ENCODE data around the gene FITM1.

FITM1 gene, protein sequence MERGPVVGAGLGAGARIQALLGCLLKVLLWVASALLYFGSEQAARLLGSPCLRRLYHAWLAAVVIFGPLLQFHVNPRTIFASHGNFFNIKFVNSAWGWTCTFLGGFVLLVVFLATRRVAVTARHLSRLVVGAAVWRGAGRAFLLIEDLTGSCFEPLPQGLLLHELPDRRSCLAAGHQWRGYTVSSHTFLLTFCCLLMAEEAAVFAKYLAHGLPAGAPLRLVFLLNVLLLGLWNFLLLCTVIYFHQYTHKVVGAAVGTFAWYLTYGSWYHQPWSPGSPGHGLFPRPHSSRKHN

GRCh38 chr14:24130380-24130716 lies at the start of gene FITM1:
Gene FITM1 (plus strand): TSS chr14:24130659. CDS start chr14:24131564, 905 bp downstream.
- no peak for DNase-seq

- peak; percentile 69 for DNase-seq
These were observed 49.3 kb upstream of the FITM1 start for GRCh38 chr14:24080888-24081738.

DNA sequence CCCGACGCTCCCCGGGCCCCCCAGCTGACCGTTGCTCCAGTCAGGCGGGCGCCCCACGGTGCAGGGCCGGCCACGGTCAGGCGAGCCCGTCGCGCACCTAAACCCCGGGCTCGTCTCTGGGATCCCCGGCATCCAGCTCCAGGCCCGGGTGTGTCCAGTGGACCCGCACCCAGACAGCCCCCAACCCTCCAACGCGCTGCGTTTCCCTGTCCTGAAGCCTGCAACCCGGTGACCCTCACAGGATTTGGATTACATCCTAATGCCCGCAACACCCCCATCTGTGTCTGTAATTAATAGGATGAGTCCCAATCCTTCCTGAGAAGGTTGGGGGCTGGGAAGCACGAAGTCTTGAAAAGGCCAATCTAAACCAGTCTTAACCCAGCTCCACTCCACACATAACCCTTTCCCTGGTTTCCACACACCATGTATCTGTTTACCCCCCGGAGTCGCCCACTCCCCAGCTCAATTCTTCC lies 48.7 kb upstream of the FITM1 start:
- no peak for DNase-seq

DNA sequence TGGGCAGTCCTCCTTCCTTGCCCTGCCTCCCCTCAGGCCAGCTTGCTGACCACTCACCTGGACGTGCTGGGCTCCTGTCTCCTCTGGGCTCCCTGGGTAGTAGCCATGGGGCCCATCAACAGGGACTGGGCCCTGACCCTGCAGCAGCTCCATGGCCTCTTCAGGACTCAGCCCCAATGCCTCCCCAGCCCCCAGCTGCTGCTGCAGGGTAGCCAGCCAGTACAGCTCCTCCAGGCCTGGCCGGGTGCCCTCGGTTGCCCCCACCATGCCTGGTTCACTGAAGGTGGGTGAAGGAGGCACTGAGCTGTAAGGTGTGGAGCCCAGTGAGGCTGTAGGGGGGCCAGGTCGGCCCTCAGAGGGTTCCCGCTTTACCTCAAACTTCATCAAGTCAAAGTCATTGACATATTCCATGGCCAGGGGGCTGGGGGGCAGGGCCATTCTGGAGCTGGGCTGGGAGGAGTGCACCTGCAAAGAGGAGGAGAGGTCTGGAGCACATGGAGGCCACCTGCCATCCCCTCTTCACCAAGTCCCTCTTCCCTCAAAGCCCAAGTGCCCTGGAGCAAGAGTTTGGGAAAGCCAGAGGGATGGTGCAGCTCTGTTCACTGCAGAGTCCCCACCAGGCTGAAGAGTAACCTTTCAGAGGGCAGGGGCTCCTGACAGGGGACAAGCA lies 47.9 kb upstream of the FITM1 start:
- DNase-seq, result no peak

DNA sequence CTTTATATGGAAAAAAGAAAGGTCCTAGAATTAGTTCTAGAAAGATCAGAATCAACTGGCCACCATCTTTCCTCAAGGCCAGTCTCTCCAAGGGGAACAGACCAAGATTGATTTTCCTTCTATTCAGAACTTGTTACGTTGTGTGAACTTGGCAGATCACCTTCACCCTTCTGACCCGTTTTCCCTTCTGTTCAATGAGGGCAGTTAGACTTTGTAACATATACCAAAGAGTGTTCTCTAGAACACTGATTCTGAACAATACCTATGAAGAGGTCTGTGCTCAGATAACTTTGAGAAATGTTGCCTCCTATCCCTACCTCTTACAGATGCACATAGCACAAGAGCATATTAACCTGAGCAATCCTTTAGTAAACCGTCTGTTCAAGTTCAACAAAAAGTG lies 47.0 kb upstream of the FITM1 start:
- no peak for DNase-seq

DNA sequence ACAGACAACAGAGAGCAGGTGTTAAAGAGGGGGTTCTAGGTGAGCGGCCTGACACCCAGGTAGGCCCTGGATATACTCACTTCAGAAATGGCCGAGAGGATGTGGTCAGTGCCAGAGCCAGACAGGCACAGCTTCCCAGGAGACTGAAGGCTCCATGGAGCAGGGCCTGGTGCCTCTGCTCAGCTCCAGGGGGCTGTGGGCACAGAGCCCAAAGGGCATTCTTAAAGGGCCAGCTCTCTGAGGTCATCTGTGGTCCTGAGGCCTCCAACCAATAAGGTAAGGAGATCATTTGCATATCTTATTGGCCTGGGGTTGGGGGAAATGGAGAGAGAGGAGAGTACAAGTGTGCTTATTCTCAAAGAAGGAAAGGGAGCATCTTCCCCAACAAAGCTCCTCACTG lies 46.0 kb upstream of the FITM1 start:
- no peak for DNase-seq

DNA sequence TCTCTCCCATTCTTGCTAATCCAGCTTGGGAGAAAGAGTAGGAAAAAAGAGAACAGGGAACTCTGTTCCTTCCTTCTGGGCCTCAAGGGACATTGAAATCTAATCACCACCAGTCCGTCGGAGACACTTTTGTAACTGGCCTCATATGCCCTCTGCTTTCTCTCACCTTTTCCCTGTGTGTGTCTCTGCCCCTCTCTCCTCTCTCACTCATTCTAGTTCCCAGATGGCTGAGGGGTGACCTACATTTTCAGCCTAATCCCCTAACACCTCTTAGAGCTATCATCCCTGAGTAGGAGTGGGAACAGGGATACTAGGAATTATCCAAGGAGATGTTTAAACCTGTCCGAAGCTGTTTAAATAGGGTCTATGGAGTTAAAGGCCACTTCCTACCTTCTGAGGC lies 45.2 kb upstream of the FITM1 start:
- DNase-seq, result no peak

DNA sequence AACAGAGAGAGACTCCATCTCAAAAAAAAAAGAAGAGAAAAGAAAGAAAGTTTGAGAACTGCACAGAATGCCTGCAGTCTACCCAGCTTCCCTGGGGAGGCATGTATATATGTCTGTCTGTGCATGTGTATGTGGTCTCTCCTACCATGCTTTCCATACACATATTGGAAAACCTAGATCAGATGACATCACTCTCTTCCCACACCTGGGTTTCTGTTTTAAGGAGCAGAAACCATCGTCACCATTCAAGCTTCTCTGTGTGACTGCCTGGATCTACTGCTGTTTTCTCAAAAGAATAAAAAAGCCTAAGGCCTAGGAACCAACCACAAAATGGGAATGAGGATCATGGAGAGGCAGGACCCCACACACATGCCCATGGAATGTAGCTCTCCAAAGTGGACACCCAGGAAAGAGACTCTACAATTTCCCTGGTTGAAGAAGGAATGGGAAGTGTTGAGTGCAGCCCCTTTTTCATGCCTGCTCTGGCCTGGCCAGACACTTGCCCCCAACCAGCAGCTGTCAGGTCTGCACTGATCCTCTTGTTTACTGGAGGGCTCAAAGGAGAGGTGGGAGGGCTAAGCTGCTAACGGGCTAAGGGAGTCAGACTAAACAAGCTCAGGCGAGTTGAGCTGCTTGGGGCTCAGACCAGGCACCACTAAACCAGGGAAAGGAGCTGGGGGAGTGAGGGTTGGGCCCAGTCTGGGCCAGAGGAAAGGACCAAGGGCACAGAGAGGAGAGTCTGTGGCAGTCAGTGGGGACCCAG lies 44.1 kb upstream of the FITM1 start:
- no peak for DNase-seq

GRCh38 chr14:24087004-24087403 lies 43.5 kb upstream of the FITM1 start:
- no peak for DNase-seq

- DNase-seq, result no peak
These were observed 42.4 kb upstream of the FITM1 start for GRCh38 chr14:24088095-24088494.

- DNase-seq, result no peak
These were observed 40.6 kb upstream of the FITM1 start for GRCh38 chr14:24089890-24090289.

DNA sequence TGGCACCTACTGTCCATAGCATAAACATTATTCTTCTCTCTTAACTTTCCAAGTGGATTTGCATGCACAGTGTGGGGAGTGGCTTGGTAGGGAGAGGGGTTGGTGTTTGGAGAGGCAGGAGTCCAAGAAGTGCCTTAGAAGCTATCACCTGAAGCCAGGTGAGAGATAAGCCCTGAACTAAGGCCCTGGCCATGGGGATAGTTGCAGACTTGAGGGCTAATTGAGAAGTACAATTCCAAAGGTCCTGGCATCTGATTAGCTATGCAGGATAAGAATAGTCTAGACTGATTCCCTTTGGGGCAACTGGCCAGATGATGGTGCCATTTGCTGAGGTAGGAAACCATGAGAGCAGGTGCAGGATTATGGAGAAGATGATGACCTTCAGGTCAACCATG lies 38.4 kb upstream of the FITM1 start:
- DNase-seq, result no peak

- DNase-seq, result no peak
These were observed 37.8 kb upstream of the FITM1 start for GRCh38 chr14:24092505-24093206.

DNA sequence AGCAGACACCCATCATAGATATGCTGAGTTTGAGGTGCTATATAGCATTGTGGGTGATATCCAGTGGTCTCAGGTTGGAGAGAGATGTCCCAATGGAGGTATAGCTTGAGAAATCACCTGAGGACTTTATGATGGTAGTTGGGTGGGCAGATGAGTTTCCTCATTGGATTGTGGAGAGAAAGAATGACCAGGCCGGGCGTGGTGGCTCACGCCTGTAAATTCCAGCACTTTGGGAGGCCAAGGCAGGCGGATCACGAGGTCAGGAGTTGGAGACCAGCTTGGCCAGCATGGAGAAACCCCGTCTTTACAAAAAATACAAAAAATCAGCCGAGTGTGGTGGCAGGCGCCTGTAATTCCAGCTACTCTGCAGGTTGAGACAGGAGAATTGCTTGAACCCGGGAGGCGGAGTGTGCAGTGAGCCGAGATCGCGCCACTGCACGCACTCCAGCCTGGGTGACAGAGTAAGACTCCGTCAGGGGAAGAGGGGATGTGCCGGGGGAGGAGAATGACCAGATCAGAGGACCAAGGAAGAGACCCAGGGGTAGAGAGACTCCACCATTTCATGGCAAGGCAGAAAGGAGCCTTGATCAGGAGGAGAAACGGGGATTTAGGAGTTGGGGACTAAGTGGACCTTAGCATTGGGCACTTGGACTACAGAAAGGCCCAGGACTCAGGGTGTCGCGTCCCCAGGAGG lies 37.1 kb upstream of the FITM1 start:
- no peak for DNase-seq

DNA sequence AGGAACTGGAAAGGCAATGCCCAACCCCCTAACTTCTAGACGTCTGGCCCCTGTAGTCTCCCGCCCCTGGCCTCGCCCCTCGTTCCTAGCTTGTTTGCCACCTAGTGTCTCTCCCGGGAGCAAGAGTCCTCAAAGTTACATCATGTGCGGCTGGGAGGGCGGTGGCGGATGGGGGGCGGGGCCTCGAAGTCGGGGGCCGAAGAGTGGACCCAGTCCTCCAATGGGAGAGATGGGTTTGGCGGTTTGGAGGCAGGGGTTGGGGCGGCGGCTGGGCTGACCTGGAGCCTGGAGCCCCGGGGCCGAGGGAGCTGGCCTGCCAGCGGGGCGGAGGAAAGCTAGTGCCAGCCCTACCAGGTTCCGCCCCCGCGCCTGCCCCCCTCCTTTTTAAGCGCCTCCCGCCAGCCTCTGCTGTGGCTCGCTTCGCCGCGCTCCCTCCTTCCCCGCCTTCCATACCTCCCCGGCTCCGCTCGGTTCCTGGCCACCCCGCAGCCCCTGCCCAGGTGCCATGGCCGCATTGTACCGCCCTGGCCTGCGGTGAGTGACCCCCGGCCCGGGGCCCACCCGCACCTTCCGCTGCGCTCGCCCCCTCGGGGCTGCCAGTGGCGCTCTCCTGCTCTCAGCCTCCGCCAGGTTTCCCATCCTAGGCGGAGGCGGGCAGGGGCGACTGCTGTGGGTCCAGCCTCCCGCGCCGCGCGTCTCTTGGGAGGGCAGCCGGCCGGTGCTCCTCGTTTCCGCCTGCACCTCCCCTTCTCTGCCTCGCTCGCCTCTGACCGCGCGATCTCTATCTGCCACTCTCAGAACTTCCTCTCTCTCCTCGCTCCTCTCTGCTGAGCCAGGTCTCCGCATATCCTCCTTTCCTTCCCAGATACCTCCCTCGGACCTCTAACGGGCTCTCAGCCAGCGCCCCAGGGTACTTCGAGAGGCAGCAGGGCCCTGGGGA lies 36.3 kb upstream of the FITM1 start, which contains the start of gene PCK2:
TSS of gene PCK2 (plus strand) at position 411 of the 940 bp plus-strand sequence. CDS start at position 506, 95 bp downstream.
- peak; percentile 93 for DNase-seq

- DNase-seq, result no peak
These were observed 35.6 kb upstream of the FITM1 start for GRCh38 chr14:24094841-24095270.

GRCh38 chr14:24095271-24096068 lies 35.0 kb upstream of the FITM1 start:
- DNase-seq, result no peak

- no peak for DNase-seq
These were observed 33.8 kb upstream of the FITM1 start for GRCh38 chr14:24096545-24097181.

Measured in NCI-H345 (cell line).